NB4 (cell line): ENCODE results near the gene AFAP1L1.

Source experiments
- DNase-seq: peaks from one replicate; pipeline ENCODE4 v3.0.0; 2010; ENCODE audit warnings: low read depth
- H3K4me3 ChIP-seq: one replicate; pipeline ENCODE4 v1.5.1; 2011; ENCODE audit warnings: mild to moderate bottlenecking, low read depth, low read length, moderate library complexity
- MYC ChIP-seq: IDR thresholded peaks from 2 replicates; pipeline ENCODE4 v1.6.1; 2011; ENCODE audit warnings: low read depth, low read length
- POLR2A ChIP-seq: IDR thresholded peaks from 2 replicates; pipeline ENCODE4 v1.6.1; 2011; ENCODE audit warnings: mild to moderate bottlenecking; ENCODE audit not compliant: insufficient read length; ENCODE audit errors: extremely low read depth
- TF ChIP-seq, protein P1 (sequence below): IDR thresholded peaks from one replicate; pipeline ENCODE4 v1.5.1; 2012; ENCODE audit warnings: low read depth, low read length
- TF ChIP-seq, protein P2 (sequence below): IDR thresholded peaks from 2 replicates; pipeline ENCODE4 v1.6.1; 2011; ENCODE audit warnings: low read depth, low read length

Gene AFAP1L1

DNA sequence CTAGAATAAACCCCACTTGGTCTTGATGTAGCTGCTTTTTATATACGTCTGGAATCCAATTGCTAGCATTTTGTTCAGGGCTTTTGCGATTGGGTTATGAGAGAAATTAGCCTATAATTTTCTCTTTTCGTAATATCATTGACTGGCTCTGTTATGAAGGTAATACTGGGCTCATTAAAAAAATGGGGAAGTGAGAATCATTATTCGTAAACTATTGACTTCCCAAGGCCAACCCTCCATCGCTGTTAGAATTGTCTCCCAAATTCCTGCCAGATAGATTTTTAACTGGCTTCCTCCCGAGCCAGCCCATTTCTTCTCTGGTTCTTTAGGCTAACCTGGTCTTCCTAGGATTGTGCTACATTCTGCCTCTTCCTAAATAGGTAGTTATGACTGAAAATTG lies 37.7 kb downstream of the AFAP1L1 start:
- no peak overlapping the region for H3K4me3 ChIP-seq
- DNase-seq: no peak
- TF ChIP-seq MYC: no peak
- TF ChIP-seq, protein P1, sequence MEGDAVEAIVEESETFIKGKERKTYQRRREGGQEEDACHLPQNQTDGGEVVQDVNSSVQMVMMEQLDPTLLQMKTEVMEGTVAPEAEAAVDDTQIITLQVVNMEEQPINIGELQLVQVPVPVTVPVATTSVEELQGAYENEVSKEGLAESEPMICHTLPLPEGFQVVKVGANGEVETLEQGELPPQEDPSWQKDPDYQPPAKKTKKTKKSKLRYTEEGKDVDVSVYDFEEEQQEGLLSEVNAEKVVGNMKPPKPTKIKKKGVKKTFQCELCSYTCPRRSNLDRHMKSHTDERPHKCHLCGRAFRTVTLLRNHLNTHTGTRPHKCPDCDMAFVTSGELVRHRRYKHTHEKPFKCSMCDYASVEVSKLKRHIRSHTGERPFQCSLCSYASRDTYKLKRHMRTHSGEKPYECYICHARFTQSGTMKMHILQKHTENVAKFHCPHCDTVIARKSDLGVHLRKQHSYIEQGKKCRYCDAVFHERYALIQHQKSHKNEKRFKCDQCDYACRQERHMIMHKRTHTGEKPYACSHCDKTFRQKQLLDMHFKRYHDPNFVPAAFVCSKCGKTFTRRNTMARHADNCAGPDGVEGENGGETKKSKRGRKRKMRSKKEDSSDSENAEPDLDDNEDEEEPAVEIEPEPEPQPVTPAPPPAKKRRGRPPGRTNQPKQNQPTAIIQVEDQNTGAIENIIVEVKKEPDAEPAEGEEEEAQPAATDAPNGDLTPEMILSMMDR: no peak
- TF ChIP-seq, protein P2, sequence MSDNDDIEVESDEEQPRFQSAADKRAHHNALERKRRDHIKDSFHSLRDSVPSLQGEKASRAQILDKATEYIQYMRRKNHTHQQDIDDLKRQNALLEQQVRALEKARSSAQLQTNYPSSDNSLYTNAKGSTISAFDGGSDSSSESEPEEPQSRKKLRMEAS: no peak
- no peak for TF ChIP-seq POLR2A

DNA sequence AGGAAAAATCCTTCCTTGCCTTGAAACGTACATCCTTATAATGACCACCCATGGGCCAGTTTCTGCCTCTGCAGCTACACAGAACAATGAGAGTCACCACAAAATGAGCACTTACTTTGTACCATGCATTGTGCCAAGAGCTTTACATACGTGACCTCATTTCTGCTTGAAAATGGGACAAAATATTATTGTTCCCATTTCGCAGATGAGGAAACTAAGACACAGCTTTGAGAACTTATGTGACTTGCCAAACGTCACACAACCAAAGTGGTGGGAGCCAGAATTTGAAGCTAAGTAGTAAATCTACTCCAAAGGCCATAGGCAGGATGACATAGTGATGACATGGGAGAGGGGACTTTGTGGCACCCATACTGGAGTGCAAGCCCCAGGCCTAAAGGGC lies 38.8 kb downstream of the AFAP1L1 start:
- H3K4me3 ChIP-seq: no peak overlapping the region
- no peak for DNase-seq
- TF ChIP-seq, protein P2: no peak
- TF ChIP-seq MYC: no peak
- TF ChIP-seq, protein P1: no peak
- TF ChIP-seq POLR2A: no peak

DNA sequence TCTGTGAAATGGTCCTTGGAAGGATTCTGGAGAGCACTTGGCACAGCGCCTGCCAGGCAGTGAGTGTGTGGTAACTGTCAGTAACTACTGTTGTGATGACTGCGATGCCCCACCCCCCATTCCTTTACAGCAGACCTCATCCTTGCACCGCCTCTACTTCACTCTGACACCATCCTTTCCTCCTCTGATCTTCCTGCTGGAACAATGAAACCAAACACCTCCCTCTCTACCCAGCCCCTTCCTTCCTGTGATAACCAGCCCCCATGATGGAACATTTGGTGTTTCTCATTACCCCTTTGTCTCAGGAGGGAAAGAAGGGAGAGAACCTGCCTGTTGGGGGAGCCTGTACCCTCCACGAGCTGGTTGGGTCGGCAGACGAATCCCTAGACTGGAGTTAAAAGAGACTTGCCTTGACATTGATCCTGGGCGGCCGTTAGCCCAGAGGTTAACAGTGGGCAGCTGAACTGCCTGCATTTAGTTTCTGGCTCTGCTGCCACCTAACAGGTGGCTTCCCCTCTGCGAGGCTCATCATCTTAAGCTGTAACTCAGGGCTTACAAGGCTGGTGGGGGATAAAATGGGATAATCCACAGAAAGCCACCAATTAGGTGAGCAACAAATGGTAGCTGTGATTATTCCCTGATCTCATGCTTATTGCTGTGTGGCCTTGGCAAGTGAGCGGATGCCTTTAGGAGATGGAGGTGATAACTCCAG lies 39.4 kb downstream of the AFAP1L1 start:
- H3K4me3 ChIP-seq: no peak overlapping the region
- TF ChIP-seq POLR2A (no peak), MYC (no peak)
- TF ChIP-seq, protein P2: no peak
- TF ChIP-seq, protein P1: no peak
- no peak for DNase-seq

DNA sequence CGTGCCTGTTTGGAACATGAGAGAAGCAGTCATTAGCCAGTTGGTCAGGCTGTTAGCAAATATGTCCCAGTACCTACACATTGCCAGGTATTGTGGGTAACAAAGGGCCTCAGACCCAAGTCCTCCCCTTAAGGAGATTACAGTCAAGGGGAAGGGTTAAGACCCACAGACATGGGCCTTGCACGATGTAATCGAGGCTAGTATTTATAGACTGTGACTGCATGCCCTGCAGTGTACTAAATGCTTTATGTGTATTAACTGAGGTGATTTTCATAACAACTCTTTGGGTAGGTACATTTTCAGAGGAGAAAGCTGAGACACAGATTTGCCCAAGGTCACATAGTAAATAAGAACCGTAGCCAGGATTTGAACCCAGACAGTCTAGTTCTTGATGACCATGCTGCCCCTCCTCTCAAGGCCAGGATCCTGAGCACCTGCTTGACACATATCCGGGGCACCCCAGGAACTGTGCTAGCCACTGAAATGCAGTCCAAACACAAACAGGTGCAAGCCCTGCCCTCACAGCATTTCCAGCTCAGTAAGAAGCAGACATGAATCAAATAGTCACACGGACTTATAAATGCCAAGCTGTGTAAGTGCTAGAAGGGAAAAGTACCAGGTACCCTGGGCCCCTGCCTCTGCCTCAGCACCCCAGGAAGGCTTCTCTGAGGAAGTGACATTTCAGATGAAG lies 41.6 kb downstream of the AFAP1L1 start:
- H3K4me3 ChIP-seq: no peak overlapping the region
- no peak for DNase-seq
- TF ChIP-seq, protein P1: no peak
- no peak for TF ChIP-seq POLR2A
- TF ChIP-seq MYC: no peak
- TF ChIP-seq, protein P2: no peak

DNA sequence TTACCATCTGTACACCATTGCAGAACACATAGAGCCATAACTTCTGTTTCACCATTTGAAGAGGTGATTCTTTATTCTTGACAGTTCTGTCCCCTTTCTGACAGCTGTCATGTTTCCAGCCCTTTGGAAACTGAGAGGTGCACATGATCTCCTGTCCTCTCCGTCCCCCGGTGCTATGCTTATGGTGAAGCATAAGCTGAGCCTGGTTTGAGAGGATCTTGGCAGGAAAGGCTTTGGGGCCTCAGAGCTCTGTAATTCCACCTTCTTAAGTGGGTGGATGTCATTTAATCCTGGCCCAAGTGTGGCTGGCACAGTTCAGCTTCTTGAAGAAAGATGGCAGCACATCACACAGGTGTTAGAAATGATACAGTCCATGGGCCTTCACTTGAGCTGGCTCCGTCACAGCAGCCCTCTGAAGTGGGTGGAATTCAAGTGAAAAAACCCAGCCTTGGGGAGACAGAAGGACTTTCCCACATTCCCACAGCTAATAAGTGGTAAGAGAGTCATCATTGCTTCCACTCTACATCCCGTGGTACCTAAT lies 43.0 kb downstream of the AFAP1L1 start:
- no peak for DNase-seq
- no peak overlapping the region for H3K4me3 ChIP-seq
- TF ChIP-seq, protein P2: no peak
- TF ChIP-seq MYC (no peak), POLR2A (no peak)
- TF ChIP-seq, protein P1: no peak
